CD4-positive, alpha-beta T cell treated with Interleukin-15 for 4 hours (primary cell): ENCODE data around the gene ADGRG7.
A peak's percentile ranks its signal among the peaks of the same experiment; 100 is the strongest.
"Not testable (repeated sequence)": the region's sequence is repeated elsewhere in the genome, so short reads cannot be mapped to it uniquely, and the experiment has no call there.

Source experiments
- DNase-seq: peaks from one replicate; pipeline ENCODE4 v3.0.0-alpha.2; 2020; ENCODE audit warnings: low spot score

Gene ADGRG7, protein sequence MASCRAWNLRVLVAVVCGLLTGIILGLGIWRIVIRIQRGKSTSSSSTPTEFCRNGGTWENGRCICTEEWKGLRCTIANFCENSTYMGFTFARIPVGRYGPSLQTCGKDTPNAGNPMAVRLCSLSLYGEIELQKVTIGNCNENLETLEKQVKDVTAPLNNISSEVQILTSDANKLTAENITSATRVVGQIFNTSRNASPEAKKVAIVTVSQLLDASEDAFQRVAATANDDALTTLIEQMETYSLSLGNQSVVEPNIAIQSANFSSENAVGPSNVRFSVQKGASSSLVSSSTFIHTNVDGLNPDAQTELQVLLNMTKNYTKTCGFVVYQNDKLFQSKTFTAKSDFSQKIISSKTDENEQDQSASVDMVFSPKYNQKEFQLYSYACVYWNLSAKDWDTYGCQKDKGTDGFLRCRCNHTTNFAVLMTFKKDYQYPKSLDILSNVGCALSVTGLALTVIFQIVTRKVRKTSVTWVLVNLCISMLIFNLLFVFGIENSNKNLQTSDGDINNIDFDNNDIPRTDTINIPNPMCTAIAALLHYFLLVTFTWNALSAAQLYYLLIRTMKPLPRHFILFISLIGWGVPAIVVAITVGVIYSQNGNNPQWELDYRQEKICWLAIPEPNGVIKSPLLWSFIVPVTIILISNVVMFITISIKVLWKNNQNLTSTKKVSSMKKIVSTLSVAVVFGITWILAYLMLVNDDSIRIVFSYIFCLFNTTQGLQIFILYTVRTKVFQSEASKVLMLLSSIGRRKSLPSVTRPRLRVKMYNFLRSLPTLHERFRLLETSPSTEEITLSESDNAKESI

DNA sequence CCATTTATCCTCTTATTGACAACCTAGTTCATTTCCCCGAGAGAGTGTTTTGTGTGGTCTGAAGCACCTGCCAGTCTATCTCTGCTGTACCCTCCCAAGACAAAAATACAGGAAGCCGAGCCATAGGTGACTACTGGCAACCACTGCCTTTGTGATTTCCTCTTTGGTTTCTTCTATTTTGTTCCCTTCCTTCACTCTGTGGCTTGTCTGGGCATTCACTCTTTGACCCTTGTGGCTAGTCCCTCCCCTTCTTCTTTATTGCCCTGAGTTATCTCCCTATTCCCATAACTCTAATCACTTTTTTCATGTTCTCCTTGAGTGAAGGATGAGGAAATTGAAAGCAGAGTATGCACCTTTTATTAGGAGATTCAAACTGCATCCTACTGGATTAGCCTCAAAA is at the start of gene ADGRG7:
Gene ADGRG7, plus strand, starts transcription at position 297 of the 400 bp plus-strand sequence. CDS start 256 bp downstream, outside the sequence.
- DNase-seq: no peak

DNA sequence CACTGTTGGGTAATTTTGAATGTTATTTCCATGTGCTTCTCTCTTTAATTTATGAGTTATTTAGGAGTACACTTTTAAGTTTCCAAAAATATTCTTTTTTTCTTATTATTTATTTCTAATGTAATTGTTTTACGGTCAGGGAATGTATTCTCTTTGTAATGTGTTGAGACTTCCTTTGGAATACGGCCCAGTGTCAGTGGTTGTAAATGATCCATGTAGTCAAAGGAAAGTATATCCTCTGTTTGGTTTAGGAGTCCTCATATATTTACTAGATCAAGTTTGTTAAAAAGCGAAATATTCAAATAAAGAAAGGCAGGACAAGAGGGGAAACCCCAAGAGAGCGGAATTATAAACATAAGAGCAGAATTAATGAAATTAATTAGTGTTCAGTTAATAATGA is 49.0 kb upstream of the ADGRG7 start:
- no peak for DNase-seq

DNA sequence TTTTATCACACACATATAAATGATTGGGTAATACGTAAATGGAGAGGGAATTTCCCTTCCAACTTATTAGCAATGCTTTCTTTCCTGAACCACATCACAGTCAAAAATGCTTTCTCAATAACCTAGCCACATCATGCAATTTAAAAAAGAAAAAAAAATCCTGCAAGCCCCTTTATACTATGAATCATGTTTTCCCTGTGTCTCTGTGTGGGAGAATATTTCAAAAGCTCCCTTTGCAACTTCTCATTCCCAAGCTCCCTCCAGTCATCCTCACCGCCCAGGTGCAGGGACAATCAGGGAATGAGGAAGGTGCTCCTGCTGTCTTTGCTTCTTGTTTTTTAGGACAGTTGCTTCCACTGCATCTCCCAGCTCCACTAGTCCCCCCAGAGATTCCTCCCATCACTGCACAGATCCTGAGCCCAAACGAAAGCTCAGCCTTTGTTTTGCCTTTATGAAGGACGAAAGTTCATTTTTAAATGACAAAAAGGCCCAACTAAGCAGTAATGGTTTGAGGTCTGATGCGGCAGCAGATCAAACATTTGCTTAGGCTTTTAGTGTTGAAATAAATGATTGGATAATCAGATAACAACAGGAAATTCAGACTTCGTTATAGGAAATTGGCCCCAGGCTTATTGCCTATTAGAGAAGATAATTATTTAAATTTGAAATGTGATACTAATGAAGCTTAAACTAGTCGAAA is 47.8 kb upstream of the ADGRG7 start:
- no peak for DNase-seq

DNA sequence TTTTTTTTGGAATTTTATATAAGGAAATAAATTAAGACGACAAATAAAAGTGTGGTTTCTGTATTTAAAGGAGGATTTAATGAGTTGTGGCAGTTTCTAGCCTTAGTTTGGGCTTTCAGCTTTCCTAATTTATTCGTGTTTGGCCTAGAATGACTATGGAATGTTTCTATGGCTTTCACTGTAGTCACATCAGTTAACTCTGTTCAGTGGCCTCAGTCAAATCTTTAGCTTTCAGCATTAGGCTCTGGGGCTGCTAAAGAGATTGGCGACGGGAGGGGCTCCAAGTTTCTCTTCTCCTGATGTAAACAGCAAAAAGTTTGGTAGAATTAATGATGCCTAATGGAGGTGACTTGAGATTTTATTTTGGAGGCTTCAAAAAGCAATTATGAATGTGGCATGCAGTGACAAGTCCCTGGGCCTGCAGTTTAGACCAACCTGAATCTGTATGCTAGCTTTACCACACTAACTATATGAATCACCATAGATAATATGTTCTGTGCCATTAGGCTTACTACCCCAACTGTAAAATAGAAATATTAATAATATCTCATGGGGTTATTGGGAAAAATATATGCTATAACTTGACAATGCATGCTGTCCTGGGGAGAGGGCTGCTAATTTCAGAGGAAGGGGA is 47.1 kb upstream of the ADGRG7 start:
- no peak for DNase-seq

DNA sequence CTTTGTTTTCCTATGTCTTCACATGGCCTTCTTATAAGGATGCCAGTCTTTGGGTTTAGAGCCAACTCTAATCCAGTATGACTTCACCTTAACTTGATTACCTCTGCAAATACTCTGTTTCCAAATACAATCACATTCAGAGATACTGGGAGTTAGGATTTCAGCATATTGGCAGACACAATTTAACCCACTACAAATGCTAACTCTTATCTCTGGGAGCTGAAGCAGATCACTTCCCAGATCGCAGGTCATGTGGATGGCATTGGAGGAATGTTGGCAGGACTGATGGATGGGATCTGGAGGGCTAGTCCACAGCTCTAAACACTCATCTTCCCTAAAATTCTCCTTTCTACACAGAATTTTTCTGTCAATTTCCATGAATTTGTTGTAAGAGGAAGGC is 46.2 kb upstream of the ADGRG7 start:
- no peak for DNase-seq

DNA sequence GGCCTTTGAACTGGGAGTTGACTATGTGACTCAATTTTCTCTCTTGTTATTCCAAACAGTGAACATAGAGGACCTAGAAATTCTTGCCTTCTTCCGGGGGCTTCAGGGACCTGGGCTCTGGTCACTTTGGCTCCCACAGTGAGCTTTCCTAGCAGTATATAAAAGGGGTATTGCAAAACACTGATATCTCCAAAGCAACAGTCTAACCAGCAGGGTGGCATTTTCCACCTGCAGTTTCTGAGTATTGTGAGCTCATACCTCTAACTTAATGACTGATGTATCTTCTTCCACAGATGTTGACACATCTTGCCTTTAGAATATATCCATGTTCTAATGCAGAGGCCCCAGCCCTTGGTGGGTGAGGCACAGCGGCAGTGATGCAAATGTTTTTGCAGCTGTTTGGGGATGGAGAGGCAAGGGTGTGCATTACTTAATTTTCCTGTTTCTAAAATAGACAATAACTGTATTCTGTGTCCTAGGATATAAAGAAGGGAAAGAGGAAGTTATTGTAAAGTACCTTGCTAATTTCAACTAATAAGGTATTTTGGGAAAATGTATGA is 45.7 kb upstream of the ADGRG7 start:
- DNase-seq: no peak

DNA sequence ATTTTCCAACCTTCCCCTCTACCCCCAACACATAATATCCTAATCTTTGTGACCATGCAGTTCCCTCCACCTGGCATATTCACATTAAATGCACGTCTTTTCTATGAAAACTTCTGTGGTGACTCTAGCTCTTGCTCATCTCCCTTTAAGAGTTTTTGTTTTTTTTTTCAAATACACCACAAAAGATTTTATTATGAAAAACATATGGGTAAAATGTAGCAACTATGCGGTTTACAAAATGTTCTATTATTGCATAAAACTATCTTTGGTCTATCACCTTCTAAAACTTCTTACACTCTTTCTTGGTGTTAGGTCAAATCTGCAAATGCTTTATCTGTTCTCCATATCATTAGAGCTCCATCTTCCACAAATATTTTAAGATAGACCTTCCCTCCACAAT is 38.6 kb upstream of the ADGRG7 start:
- DNase-seq: no peak

DNA sequence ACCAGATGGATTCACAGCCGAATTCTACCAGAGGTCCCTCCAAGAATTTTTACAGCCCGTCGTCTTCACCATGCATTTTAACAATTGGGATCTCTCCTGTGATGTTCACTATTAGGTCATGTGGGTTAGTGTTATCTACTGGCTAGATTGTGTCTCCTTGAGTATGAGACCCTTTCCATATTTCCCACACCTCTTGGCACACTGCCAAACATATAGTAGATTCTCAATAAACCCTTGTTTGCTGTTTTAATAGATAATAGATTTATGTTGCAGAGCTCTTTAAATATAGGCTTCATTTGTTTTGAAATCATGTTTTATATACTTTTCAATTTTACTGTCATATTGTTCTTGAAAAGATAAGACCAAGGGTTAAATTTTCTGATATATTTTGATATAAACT is 34.9 kb upstream of the ADGRG7 start:
- DNase-seq: no peak

DNA sequence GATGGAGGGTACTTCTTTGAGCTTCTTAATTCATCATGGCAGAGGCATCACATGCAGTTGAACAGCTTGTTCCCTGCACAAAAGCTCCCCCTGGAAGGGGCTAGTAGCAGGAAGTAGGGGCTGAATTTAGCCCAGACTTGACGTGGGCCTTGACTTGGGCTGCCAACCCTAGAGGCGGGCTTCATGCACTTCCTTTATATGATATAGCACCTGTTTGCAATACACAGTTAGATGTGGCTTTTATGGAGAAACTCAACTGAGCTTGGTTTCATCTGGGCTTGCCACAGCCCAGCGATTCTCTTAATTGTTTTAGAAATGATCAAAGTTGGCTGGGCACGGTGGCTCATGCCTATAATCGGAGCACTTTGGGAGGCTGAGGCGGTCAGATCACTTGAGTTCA is 33.7 kb upstream of the ADGRG7 start:
- DNase-seq: no peak

DNA sequence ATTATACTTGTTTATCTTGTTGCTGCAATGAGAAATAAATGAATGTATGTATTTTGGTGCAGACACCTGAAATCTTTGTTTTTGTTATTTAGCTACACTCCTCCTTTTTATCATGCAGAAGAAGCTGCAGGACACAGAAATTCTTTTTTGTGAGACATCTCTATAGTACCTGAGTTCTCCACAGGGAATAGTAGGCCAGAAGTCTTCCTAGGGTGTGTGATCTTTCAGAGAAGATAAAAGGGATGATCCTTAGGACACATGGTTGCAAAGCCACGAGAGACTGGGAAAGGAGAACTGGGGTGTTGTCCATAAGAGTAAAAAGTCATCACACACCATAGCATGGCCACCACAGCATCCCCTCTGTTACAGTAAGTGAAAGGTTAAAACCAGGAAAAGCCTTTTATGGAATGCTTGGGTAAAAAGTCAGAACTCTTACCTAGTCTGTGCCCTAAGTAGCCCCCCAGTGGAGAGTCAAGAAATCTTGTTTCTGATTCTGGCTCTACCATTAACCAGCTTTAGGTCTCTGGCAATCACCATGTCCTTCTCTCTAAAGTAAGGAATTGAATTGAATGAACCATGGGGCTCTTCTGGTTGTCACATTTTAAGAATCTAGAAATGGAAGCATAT is 31.9 kb upstream of the ADGRG7 start:
- DNase-seq: no peak

DNA sequence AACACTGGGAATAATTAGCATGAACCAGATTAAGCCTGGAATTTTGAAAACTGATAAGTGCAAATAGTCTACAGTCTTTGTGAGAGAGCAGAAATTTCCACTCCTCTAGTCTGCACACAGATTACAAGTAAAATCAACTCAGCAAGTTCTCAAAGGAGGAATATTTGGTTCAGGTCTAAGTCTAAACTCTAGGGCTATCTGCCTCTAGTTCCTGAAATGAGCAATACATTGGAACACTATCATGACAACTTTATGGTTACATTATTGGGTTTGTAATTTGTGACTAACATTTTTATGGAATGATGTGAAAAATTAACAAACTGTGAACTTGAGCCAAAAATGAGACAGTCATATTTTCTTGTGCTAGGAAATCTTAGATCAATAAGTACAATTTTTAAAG is 30.8 kb upstream of the ADGRG7 start:
- DNase-seq: no peak

DNA sequence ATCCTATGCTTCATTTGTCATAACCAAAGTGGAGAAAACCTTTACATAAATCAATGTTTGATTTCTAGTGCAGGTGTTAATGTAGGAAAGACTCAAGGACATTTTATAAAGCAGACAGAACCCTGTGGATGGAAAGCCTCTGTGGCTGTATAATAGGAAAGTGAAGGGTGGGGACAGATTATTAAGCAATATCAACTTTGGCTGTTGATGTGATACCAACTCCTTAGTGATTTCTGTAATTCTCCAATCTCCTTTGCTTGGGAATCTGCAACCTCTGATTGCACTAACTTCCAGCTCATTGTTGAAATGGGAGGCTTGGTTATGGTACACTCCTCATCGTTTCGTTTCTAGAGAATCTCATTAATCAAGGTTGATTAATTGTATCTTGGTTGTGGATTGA is 29.3 kb upstream of the ADGRG7 start:
- no peak for DNase-seq

DNA sequence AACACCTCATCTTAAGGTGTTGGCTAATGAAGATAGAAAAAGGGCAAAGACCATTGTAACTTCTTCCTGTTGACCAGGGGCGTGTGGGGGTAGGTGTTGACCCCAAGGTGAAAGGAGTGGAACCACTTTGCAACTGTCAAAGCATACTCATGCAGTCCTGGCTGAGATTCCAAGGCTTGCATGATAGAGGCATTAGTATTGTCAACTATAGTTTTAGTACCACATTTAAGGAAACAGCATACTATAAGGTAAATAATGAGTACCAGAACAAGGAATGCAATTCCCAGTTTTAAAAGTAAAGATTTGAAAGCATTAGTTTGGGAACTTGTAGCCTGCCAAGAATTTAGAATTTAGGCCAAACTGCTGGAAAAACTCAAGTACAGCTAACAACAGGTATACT is 27.8 kb upstream of the ADGRG7 start:
- DNase-seq: no peak

DNA sequence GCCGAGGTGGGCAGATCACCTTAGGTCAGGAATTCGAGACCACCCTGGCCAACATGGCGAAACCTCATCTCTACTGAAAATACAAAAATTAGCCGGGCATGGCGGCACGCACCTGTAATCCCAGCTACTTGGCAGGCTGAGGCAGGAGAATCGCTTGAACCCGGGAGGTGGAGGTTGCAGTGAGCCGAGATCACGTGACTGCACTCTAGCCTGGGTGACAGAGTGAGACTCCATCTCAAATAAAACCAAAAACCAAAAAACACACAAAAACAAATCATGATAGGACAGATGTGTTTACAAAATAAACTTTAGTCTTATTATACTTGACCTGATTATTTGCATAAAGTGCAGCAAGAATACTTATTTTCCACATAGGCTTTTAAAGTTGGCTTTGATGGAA is 27.2 kb upstream of the ADGRG7 start:
- DNase-seq: not testable (repeated sequence)

DNA sequence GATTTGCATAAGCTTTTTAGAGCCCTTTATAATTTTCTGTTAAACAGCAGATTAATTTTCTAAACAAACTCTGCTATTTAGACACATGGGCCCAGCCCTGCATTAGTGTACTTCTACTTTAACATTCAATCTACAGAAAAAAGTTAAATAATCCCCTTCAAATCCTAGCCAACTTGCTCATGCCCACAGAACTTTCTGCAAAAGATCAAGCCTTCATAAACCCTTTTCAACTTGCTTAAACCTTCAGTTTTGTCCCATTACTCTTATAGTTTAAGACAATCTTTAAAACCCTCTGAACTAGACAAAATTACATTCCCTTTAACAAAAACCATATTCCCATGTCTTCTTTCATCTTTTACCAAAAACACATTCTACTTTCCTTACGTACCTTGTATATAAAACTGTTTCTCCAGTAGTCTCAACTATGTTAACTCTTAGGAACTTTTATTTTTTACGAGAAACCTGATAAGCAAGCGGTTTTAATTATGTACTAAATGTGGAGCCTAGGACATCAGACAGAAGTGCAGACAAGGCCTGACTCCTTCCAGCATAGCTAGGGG is 25.2 kb upstream of the ADGRG7 start:
- no peak for DNase-seq

DNA sequence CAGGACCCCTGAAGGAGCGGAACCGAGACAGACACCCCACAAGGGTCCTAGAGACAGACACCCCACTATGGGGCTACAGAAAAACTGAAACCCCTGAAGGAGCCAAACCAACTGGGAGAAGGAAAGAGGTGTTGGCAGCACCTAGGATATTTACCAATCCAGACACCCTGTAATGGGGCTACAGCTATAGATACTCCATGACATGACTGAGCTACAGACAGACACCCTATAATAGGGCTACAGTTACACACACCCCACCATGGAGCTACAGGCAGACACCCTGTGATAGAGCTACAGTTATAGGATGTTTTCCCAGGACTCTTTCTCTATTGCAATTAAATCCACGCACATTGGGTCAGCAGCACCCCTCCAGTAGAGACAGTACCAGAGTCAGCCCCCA is 22.6 kb upstream of the ADGRG7 start:
- DNase-seq: no peak

DNA sequence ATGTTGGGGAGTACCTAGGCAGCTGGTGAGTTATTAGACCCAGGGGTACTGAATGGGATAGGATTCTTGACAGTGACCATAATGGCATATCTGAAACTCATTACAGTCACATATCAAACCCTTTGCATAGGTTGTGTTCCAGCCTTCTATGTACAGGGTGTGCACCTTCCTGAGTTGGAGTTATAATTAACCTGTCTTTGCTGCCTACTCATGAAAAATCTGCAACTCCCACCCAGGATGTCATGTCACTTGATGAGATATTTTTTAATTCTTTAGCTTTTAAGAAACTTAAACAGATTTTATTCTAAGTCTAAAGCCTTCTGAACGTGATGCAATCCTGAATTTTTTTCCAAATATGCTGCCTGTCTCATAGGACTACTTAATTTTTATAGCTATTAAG is 21.1 kb upstream of the ADGRG7 start:
- no peak for DNase-seq

DNA sequence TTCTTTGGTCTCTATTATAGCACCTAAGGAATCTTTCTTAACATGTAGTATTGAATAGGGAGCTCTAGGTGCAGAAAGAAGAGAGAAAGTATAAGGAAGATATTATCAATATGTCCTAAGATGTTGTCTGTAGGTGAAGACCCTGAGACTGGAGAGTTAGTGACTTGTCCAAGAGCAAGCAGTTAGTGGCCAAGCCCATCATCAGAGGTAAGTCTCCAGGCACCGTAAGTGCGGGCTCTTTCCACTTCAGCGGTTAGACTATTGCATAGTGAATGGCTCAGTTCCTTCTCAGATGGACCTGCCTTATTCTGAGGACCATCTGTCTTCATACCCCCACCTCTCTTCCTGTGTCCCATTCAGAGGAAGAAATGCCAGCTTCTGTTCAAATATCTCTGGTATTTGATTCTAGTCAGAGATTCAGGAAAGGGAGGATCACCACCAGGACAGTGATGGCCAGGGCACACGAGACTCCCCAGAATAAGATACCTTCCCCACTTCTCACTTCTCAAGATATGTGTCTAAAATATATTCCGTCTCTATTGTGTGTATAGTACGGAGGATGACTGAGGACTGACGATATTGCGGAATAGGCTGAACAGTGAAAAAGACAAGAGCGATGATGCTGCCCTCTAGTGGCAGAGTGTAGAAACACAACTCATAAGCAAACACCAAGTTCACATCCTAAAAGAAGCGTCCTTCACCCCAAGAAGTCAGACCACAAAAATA is 19.1 kb upstream of the ADGRG7 start:
- peak; percentile 65 for DNase-seq

DNA sequence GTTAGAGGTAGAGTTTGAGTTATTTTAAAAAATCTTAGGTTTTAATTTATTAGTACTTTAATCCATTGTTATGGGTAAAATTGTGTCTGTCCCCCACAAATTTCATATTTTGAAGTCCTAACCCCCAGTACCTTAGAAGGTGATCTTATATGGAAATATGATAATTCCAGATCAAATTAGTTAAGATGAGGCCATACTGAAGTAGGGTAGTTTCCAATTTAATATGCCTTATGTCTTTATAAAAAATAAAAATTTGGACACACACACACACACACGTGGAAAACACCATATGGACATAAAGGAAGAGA is 18.6 kb upstream of the ADGRG7 start:
- no peak for DNase-seq

DNA sequence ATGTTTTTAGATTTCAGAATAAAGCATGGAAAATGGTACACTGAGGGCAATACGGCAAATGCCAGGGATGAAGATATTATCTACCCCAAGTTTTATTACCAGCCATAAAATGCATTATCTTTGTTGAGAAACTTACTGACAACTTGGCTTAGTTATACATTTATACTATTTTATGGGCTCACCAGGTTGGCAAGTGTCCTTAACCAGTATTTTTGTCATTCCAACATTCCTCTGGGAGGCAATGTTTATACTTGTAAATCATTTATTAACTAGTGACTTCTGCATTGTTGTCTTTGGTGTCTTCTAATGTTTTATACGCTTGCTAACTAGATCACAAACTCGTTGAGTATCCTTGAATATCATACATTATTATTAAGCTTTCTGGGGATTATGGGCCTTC is 18.0 kb upstream of the ADGRG7 start:
- no peak for DNase-seq
